Glomerular endothelial cell (primary cell): Measurements from ENCODE around the gene FBXL19. TPM values are rescaled to one million over a fixed set of nuclear protein-coding genes. Genes with fewer than 3 reads are reported as not detected.

Experiments
- DNase-seq: peaks from one replicate; pipeline ENCODE4 v3.0.0-alpha.2; 2011; ENCODE audit warnings: low read depth, low spot score; ENCODE audit errors: extremely low read depth
- total RNA-seq: library from RNA; depleted of rRNA; stranded (reverse); fragments of >200 nt; gene quantifications from 2 replicates; pipeline ENCODE4 v1.2.3, GENCODE V29; 2015

Gene FBXL19
- total RNA-seq, 1 donor from 2014 or later: 29.5 TPM

GRCh38 chr16:30961384-30961783, 38.0 kb downstream of the FBXL19 start:
- no peak for DNase-seq

- no peak for DNase-seq
Observed at GRCh38 chr16:30963925-30964511, 40.6 kb downstream of the FBXL19 start.

- no peak for DNase-seq
Observed at GRCh38 chr16:30964574-30965226, 41.3 kb downstream of the FBXL19 start.

GRCh38 chr16:30965436-30965835, 42.1 kb downstream of the FBXL19 start:
- DNase-seq: no peak

GRCh38 chr16:30966033-30966619, 42.8 kb downstream of the FBXL19 start:
- no peak for DNase-seq

GRCh38 chr16:30967795-30968194, 44.4 kb downstream of the FBXL19 start:
- no peak for DNase-seq

GRCh38 chr16:30969246-30969842, 46.0 kb downstream of the FBXL19 start:
- DNase-seq: no peak

GRCh38 chr16:30971298-30971697, 47.9 kb downstream of the FBXL19 start:
- no peak for DNase-seq

- DNase-seq: no peak
Observed at GRCh38 chr16:30972872-30973271, 49.5 kb downstream of the FBXL19 start.

- DNase-seq: no peak
Observed at GRCh38 chr16:30974348-30974747, 51.0 kb downstream of the FBXL19 start.

- no peak for DNase-seq
Observed at GRCh38 chr16:30976486-30976885, 53.1 kb downstream of the FBXL19 start.

- DNase-seq: no peak
Observed at GRCh38 chr16:30977502-30977901, 54.1 kb downstream of the FBXL19 start.

GRCh38 chr16:30979170-30980022, 56.0 kb downstream of the FBXL19 start:
- DNase-seq: no peak

- no peak for DNase-seq
Observed at GRCh38 chr16:30980023-30980371, 56.6 kb downstream of the FBXL19 start.

GRCh38 chr16:30980434-30980833, 57.1 kb downstream of the FBXL19 start:
- no peak for DNase-seq

- DNase-seq: no peak
Observed at GRCh38 chr16:30980959-30981358, 57.6 kb downstream of the FBXL19 start.

- DNase-seq: no peak
Observed at GRCh38 chr16:30982548-30983288, 59.3 kb downstream of the FBXL19 start.

GRCh38 chr16:30983289-30983889, 60.0 kb downstream of the FBXL19 start:
- DNase-seq: no peak

- no peak for DNase-seq
Observed at GRCh38 chr16:30983898-30984610, 60.7 kb downstream of the FBXL19 start.
